HG03575 (cell line): Measurements from ENCODE around the gene CD44.
"Not testable (repeated sequence)": the region's sequence is repeated elsewhere in the genome, so short reads cannot be mapped to it uniquely, and the experiment has no call there.

Source experiments
- ATAC-seq: cut with Tn5 transposase; IDR thresholded peaks from one replicate; pipeline ENCODE4 v1.9.1; 2021; ENCODE audit not compliant: unreplicated experiment, insufficient number of reproducible peaks, low FRiP score; ENCODE audit errors: extremely low read depth

The CD44 gene

GRCh38 chr11:35138943-35139721 is at the start of gene CD44:
CD44 (plus strand) TSS chr11:35139171; CDS start chr11:35139304, 133 bp downstream.
- ATAC-seq: no peak

- ATAC-seq: no peak
Measured at GRCh38 chr11:35089666-35090065, 49.3 kb upstream of the CD44 start.

- ATAC-seq: no peak
Measured at GRCh38 chr11:35090125-35090524, 48.8 kb upstream of the CD44 start.

- not testable (repeated sequence) for ATAC-seq
Measured at GRCh38 chr11:35090991-35091390, 48.0 kb upstream of the CD44 start.

- ATAC-seq: no peak
Measured at GRCh38 chr11:35096723-35097122, 42.2 kb upstream of the CD44 start.

GRCh38 chr11:35097814-35098455 is 41.0 kb upstream of the CD44 start:
- ATAC-seq: no peak

GRCh38 chr11:35098855-35099254 is 40.1 kb upstream of the CD44 start:
- no peak for ATAC-seq

- ATAC-seq: no peak
Measured at GRCh38 chr11:35099278-35100012, 39.5 kb upstream of the CD44 start.

- no peak for ATAC-seq
Measured at GRCh38 chr11:35100013-35100383, 39.0 kb upstream of the CD44 start.

- ATAC-seq: no peak
Measured at GRCh38 chr11:35101223-35101622, 37.7 kb upstream of the CD44 start.

GRCh38 chr11:35102267-35102666 is 36.7 kb upstream of the CD44 start:
- no peak for ATAC-seq

GRCh38 chr11:35103366-35104208 is 35.4 kb upstream of the CD44 start:
- no peak for ATAC-seq

- no peak for ATAC-seq
Measured at GRCh38 chr11:35104655-35105054, 34.3 kb upstream of the CD44 start.

GRCh38 chr11:35105319-35106079 is 33.5 kb upstream of the CD44 start:
- no peak for ATAC-seq

- no peak for ATAC-seq
Measured at GRCh38 chr11:35106595-35106994, 32.4 kb upstream of the CD44 start.

GRCh38 chr11:35107861-35108260 is 31.1 kb upstream of the CD44 start:
- ATAC-seq: no peak

- ATAC-seq: not testable (repeated sequence)
Measured at GRCh38 chr11:35108336-35108735, 30.6 kb upstream of the CD44 start.

- ATAC-seq: no peak
Measured at GRCh38 chr11:35109041-35109440, 29.9 kb upstream of the CD44 start.
